BLaER1 treated with 17β-estradiol and CSF1 and Interleukin-3, amounts not matched to agents 10 nM and 100 nM (cell line): ENCODE measurements around the gene SMTNL2.
"Not testable (repeated sequence)": the region's sequence is repeated elsewhere in the genome, so short reads cannot be mapped to it uniquely, and the experiment has no call there.

Experiments used
- H3K27ac ChIP-seq, 11 experiments: shearing (Covaris generic); formaldehyde crosslinking; 2 replicates each; pipeline ENCODE4 v1.8.1; 2022
- H3K27me3 ChIP-seq, 11 experiments: shearing (Covaris generic); formaldehyde crosslinking; 2 replicates each; pipeline ENCODE4 v1.8.1; 2022
- H3K36me3 ChIP-seq, 11 experiments: shearing (Covaris generic); formaldehyde crosslinking; 2 replicates each; pipeline ENCODE4 v1.8.1; 2022
- H3K4me1 ChIP-seq, 10 experiments: shearing (Covaris generic); formaldehyde crosslinking; 2 replicates each; pipeline ENCODE4 v1.8.1; 2022
- H3K4me2 ChIP-seq, 11 experiments: shearing (Covaris generic); formaldehyde crosslinking; 2 replicates each; pipeline ENCODE4 v1.8.1; 2022
- H3K4me3 ChIP-seq, 10 experiments: shearing (Covaris generic); formaldehyde crosslinking; 2 replicates each; pipeline ENCODE4 v1.8.1; 2022
- H3K9ac ChIP-seq, 11 experiments: shearing (Covaris generic); formaldehyde crosslinking; 2 replicates each; pipeline ENCODE4 v1.8.1; 2022
- H3K9me3 ChIP-seq, 11 experiments: shearing (Covaris generic); formaldehyde crosslinking; replicated peaks in 1 of 11; 2 replicates each; pipeline ENCODE4 v1.8.1; 2022
- H4K20me1 ChIP-seq, 11 experiments: shearing (Covaris generic); formaldehyde crosslinking; 2 replicates each; pipeline ENCODE4 v1.8.1; 2022
- Cebpa-rat ChIP-seq, 11 experiments: shearing (Covaris generic); IDR thresholded peaks; 2 replicates each; pipeline ENCODE4 v1.8.1; 2022

Gene SMTNL2

GRCh38 chr17:4573669-4574068 lies 10.7 kb upstream of the SMTNL2 start:
- no peaks in the 10 kb centered on the region for H3K27me3 ChIP-seq
- peaks cover 15 to 31% (median 21%) of the 10 kb centered on the region in 10 experiments for H3K4me1 ChIP-seq
- H3K36me3 ChIP-seq, result no peaks in the 10 kb centered on the region
- H3K27ac ChIP-seq, result no peak overlapping the region
- TF ChIP-seq Cebpa-rat (IDR thresholded peaks at IDR 0.05), result no peak
- 0 out of 22 replicates have a peak overlapping the region, but pooled peaks of 1 of the 11 experiments have one; percentile 17 for H3K9ac ChIP-seq
- H4K20me1 ChIP-seq, result no peaks in the 10 kb centered on the region
- no peaks in the 10 kb centered on the region for H3K9me3 ChIP-seq
- peak overlapping the region in 3 of 11 experiments; percentile 27 to 72 (median 34); a peak in 6 of 22 replicates for H3K4me2 ChIP-seq
- H3K4me3 ChIP-seq, result no peak overlapping the region

GRCh38 chr17:4574448-4575045 lies 9.8 kb upstream of the SMTNL2 start:
- peaks cover 15 to 29% (median 21%) of the 10 kb centered on the region in 10 experiments for H3K4me1 ChIP-seq
- no peak overlapping the region for H3K4me2 ChIP-seq
- H3K27ac ChIP-seq, result no peak overlapping the region
- no peak overlapping the region for H3K9ac ChIP-seq
- no peak for TF ChIP-seq Cebpa-rat (IDR thresholded peaks at IDR 0.05)
- H3K4me3 ChIP-seq, result no peak overlapping the region
- H3K9me3 ChIP-seq, result no peaks in the 10 kb centered on the region
- no peaks in the 10 kb centered on the region for H3K27me3 ChIP-seq
- no peaks in the 10 kb centered on the region for H3K36me3 ChIP-seq
- H4K20me1 ChIP-seq, result no peaks in the 10 kb centered on the region

GRCh38 chr17:4576161-4576558 lies 8.2 kb upstream of the SMTNL2 start:
- H3K27me3 ChIP-seq, result no peaks in the 10 kb centered on the region

GRCh38 chr17:4576729-4577322 lies 7.5 kb upstream of the SMTNL2 start:
- H3K9ac ChIP-seq, result peak overlapping the region in 7 of 11 experiments; percentile 16 to 59 (median 38); a peak in 12 of 22 replicates
- H3K4me1 ChIP-seq, result peaks cover 15 to 25% (median 19%) of the 10 kb centered on the region in 10 experiments
- peaks cover 0 to 6% (median 2%) of the 10 kb centered on the region in 11 experiments; a peak in 10 of 22 replicates for H3K27me3 ChIP-seq
- peak overlapping the region in 7 of 11 experiments; percentile 24 to 57 (median 37); a peak in 10 of 22 replicates for H3K27ac ChIP-seq
- TF ChIP-seq Cebpa-rat (IDR thresholded peaks at IDR 0.05), result no peak
- H3K9me3 ChIP-seq, result no peaks in the 10 kb centered on the region
- H4K20me1 ChIP-seq, result no peaks in the 10 kb centered on the region
- peak overlapping the region in 10 of 11 experiments; percentile 29 to 83 (median 72); a peak in 20 of 22 replicates for H3K4me2 ChIP-seq
- no peaks in the 10 kb centered on the region for H3K36me3 ChIP-seq
- H3K4me3 ChIP-seq, result no peak overlapping the region

More at GRCh38 chr17:4576161-4576558, 8.2 kb upstream of the SMTNL2 start:
- no peak overlapping the region for H3K4me3 ChIP-seq
- H3K9ac ChIP-seq, result 0 out of 22 replicates have a peak overlapping the region, but pooled peaks of 1 of the 11 experiments have one; percentile 13
- no peaks in the 10 kb centered on the region for H4K20me1 ChIP-seq
- TF ChIP-seq Cebpa-rat (IDR thresholded peaks at IDR 0.05), result no peak
- peaks cover 15 to 25% (median 19%) of the 10 kb centered on the region in 10 experiments for H3K4me1 ChIP-seq
- H3K36me3 ChIP-seq, result no peaks in the 10 kb centered on the region
- no peak overlapping the region for H3K27ac ChIP-seq
- no peaks in the 10 kb centered on the region for H3K9me3 ChIP-seq
- H3K4me2 ChIP-seq, result peak overlapping the region in 7 of 11 experiments; percentile 61 to 83 (median 74); a peak in 12 of 22 replicates

GRCh38 chr17:4577386-4577993 lies 6.8 kb upstream of the SMTNL2 start:
- no peaks in the 10 kb centered on the region for H3K9me3 ChIP-seq
- H3K4me3 ChIP-seq, result no peak overlapping the region
- peak overlapping the region in 7 of 11 experiments; percentile 24 to 57 (median 37); a peak in 9 of 22 replicates for H3K27ac ChIP-seq
- peak overlapping the region in 10 of 11 experiments; percentile 29 to 83 (median 72); a peak in 19 of 22 replicates for H3K4me2 ChIP-seq
- peaks cover 15 to 25% (median 19%) of the 10 kb centered on the region in 10 experiments for H3K4me1 ChIP-seq
- no peaks in the 10 kb centered on the region for H4K20me1 ChIP-seq
- peaks cover 6 to 13% (median 9%) of the 10 kb centered on the region in 11 experiments; a peak in 21 of 22 replicates for H3K27me3 ChIP-seq
- no peak for TF ChIP-seq Cebpa-rat (IDR thresholded peaks at IDR 0.05)
- H3K36me3 ChIP-seq, result no peaks in the 10 kb centered on the region
- H3K9ac ChIP-seq, result peak overlapping the region in 7 of 11 experiments; percentile 16 to 59 (median 38); a peak in 10 of 22 replicates

- H4K20me1 ChIP-seq, H3K4me2 ChIP-seq, H3K27ac ChIP-seq, H3K9me3 ChIP-seq, H3K36me3 ChIP-seq, H3K9ac ChIP-seq, H3K4me3 ChIP-seq: not testable (repeated sequence)
- Histone ChIP-seq H3K4me1 (peaks cover 15 to 30% (median 23%) of the 10 kb centered on the region in 10 experiments), H3K27me3 (peaks cover 14 to 21% (median 17%) of the 10 kb centered on the region in 11 experiments)
These were observed 6.0 kb upstream of the SMTNL2 start for GRCh38 chr17:4578349-4578748.

- no peak overlapping the region for H3K27ac ChIP-seq
- peaks cover 18 to 43% (median 36%) of the 10 kb centered on the region in 10 experiments for H3K4me1 ChIP-seq
- peaks cover 27 to 35% (median 31%) of the 10 kb centered on the region in 11 experiments for H3K27me3 ChIP-seq
- TF ChIP-seq Cebpa-rat (IDR thresholded peaks at IDR 0.05), result no peak
- no peak overlapping the region for H3K4me3 ChIP-seq
- H3K9me3 ChIP-seq, result no peaks in the 10 kb centered on the region
- peaks cover 0 to 18% (median 2%) of the 10 kb centered on the region in 11 experiments; a peak in 5 of 22 replicates for H4K20me1 ChIP-seq
- H3K4me2 ChIP-seq, result no peak overlapping the region
- no peak overlapping the region for H3K9ac ChIP-seq
- H3K36me3 ChIP-seq, result no peaks in the 10 kb centered on the region
These were observed 4.7 kb upstream of the SMTNL2 start for GRCh38 chr17:4579678-4580077.

- H3K9me3 ChIP-seq, result no peaks in the 10 kb centered on the region
- no peak overlapping the region for H3K4me3 ChIP-seq
- no peak overlapping the region for H3K9ac ChIP-seq
- peaks cover 21 to 48% (median 39%) of the 10 kb centered on the region in 10 experiments for H3K4me1 ChIP-seq
- H3K27me3 ChIP-seq, result peaks cover 34 to 41% (median 37%) of the 10 kb centered on the region in 11 experiments
- no peak overlapping the region for H3K27ac ChIP-seq
- no peak overlapping the region for H3K4me2 ChIP-seq
- no peaks in the 10 kb centered on the region for H3K36me3 ChIP-seq
- no peak for TF ChIP-seq Cebpa-rat (IDR thresholded peaks at IDR 0.05)
- H4K20me1 ChIP-seq, result peaks cover 0 to 24% (median 5%) of the 10 kb centered on the region in 11 experiments; a peak in 7 of 22 replicates
These were observed 4.0 kb upstream of the SMTNL2 start for GRCh38 chr17:4580291-4580690.

- Histone ChIP-seq H3K4me2 (no peak overlapping the region), H3K27ac (no peak overlapping the region), H4K20me1 (peaks cover 0 to 25% (median 5%) of the 10 kb centered on the region in 11 experiments; a peak in 8 of 22 replicates), H3K4me3 (no peak overlapping the region), H3K9ac (no peak overlapping the region), H3K9me3 (no peaks in the 10 kb centered on the region), H3K4me1 (peaks cover 16 to 39% (median 33%) of the 10 kb centered on the region in 10 experiments), H3K36me3 (no peaks in the 10 kb centered on the region), H3K27me3 (peaks cover 48 to 57% (median 55%) of the 10 kb centered on the region in 11 experiments)
- no peak for TF ChIP-seq Cebpa-rat (IDR thresholded peaks at IDR 0.05)
These were observed 2.2 kb upstream of the SMTNL2 start for GRCh38 chr17:4582101-4582501.
